PC-9 (cell line): Measurements from ENCODE around the gene VDR. TPM values are rescaled to one million over a fixed set of nuclear protein-coding genes. Genes with fewer than 3 reads are reported as not detected.

ENCODE experiments used
- BruUV-seq: library from RNA; stranded (reverse); fragments of 400-500 nt; replicated peaks from 2 replicates; lab custom pipeline; 2021; lab: Mats Ljungman, UMichigan
- CTCF ChIA-PET: fragments of 300-600 bp; sonication (Branson Sonifier 250); formaldehyde crosslinking; loops from one replicate; lab custom pipeline; 2022; ENCODE audit warnings: antibody characterized with exemption; lab: Charles Lee
- POLR2A ChIA-PET: fragments of 300-600 bp; sonication (Branson Sonifier 250); formaldehyde crosslinking; loops from one replicate; lab custom pipeline; 2022; ENCODE audit warnings: antibody characterized with exemption; ENCODE audit not compliant: unreplicated experiment; lab: Charles Lee
- DNase-seq, 2 experiments: peaks; one replicate each; pipeline versions ENCODE4 v3.0.0 to v3.0.0-alpha.2; 2015 to 2022; ENCODE audit warnings: mixed read lengths in 1 of 2
- H2AFZ ChIP-seq: fragments of 200-600 bp; sonication (generic); 2 replicates; pipeline ENCODE4 v1.8.1; 2017; ENCODE audit warnings: antibody characterized with exemption
- H3F3A ChIP-seq: fragments of 200-600 bp; sonication (generic); 2 replicates; pipeline ENCODE4 v1.8.1; 2017; ENCODE audit warnings: antibody characterized with exemption, mild to moderate bottlenecking, low read depth; ENCODE audit not compliant: insufficient read depth
- H3K27ac ChIP-seq: fragments of 200-600 bp; sonication (generic); 2 replicates; pipeline ENCODE4 v1.6.1; 2016; ENCODE audit warnings: mixed run types
- H3K27me3 ChIP-seq: fragments of 200-600 bp; sonication (generic); 2 replicates; pipeline ENCODE4 v1.6.1; 2016; ENCODE audit warnings: low read depth, mixed run types; ENCODE audit not compliant: insufficient read depth
- H3K36me3 ChIP-seq: fragments of 200-600 bp; sonication (generic); 2 replicates; pipeline ENCODE4 v1.6.1; 2016; ENCODE audit warnings: low read depth, mixed run types
- H3K4me1 ChIP-seq: fragments of 200-600 bp; sonication (generic); replicated peaks from 2 replicates; pipeline ENCODE4 v1.6.1; 2016; ENCODE audit warnings: mixed run types; ENCODE audit not compliant: insufficient read depth
- H3K4me2 ChIP-seq: fragments of 200-600 bp; sonication (generic); 2 replicates; pipeline ENCODE4 v1.6.1; 2017; ENCODE audit warnings: mixed run types
- H3K4me3 ChIP-seq: fragments of 200-600 bp; sonication (generic); 2 replicates; pipeline ENCODE4 v1.6.1; 2016; ENCODE audit warnings: mixed run types
- H3K79me2 ChIP-seq: fragments of 200-600 bp; sonication (generic); 2 replicates; pipeline ENCODE4 v1.6.1; 2017; ENCODE audit warnings: low read depth, mixed run types
- H3K9me2 ChIP-seq: fragments of 200-600 bp; sonication (generic); 2 replicates; pipeline ENCODE4 v1.8.1; 2017; ENCODE audit warnings: mild to moderate bottlenecking; ENCODE audit not compliant: insufficient read depth
- H3K9me3 ChIP-seq: fragments of 200-600 bp; sonication (generic); 2 replicates; pipeline ENCODE4 v1.8.1; 2016; ENCODE audit warnings: low read depth; ENCODE audit not compliant: insufficient read depth
- H4K20me1 ChIP-seq: fragments of 200-600 bp; sonication (generic); 2 replicates; pipeline ENCODE4 v1.8.1; 2017; ENCODE audit not compliant: insufficient read depth
- CTCF ChIP-seq: fragments of 200-600 bp; sonication (generic); conservative IDR thresholded peaks from 2 replicates; pipeline ENCODE4 v1.6.1; 2017; ENCODE audit warnings: mixed run types, antibody characterized with exemption, mild to moderate bottlenecking, moderate library complexity
- EZH2 ChIP-seq: fragments of 200-600 bp; sonication (generic); IDR thresholded peaks from 2 replicates; pipeline ENCODE4 v1.8.0; 2017; ENCODE audit warnings: antibody characterized with exemption, low read depth
- intact Hi-C: fragments of 100-400 bp; cut with micrococcal nuclease; formaldehyde crosslinking; loops from one replicate; pipeline ENCODE4 v1.10.0; 2022; ENCODE audit not compliant: unreplicated experiment
- total RNA-seq: library from RNA; stranded (reverse); gene quantifications from 2 replicates; pipeline ENCODE4 v1.2.3, GENCODE V29; 2021

The VDR gene
- total RNA-seq, 1 experiment from 2014 or later, result 12.3 TPM

- H3K9me3 ChIP-seq, result no peaks in the 10 kb centered on the region
- peaks cover 46% of the 10 kb centered on the region for H3K4me1 ChIP-seq
- intact Hi-C loops, result no loop called here
- peak in 1 of 2 experiments; percentile 63 for DNase-seq
- POLR2A ChIA-PET, result no interaction called here
- CTCF ChIA-PET, result no interaction called here
- BruUV-seq, result no TSS peak
- no peak for TF ChIP-seq CTCF
- no peak for TF ChIP-seq EZH2
- no peak overlapping the region for H2AFZ ChIP-seq
- H3K4me3 ChIP-seq, result no peak overlapping the region
- no peak overlapping the region for H3K27ac ChIP-seq
- H3F3A ChIP-seq, result peaks cover 17% of the 10 kb centered on the region
- H3K4me2 ChIP-seq, result no peak overlapping the region
- H3K36me3 ChIP-seq, result no peaks in the 10 kb centered on the region
- no peaks in the 10 kb centered on the region for H3K27me3 ChIP-seq
- H3K9me2 ChIP-seq, result no peaks in the 10 kb centered on the region
- H4K20me1 ChIP-seq, result no peaks in the 10 kb centered on the region
- no peaks in the 10 kb centered on the region for H3K79me2 ChIP-seq
Observed at GRCh38 chr12:47943623-47944340, 39.0 kb upstream of the VDR start.

GRCh38 chr12:47942614-47943225 is 37.9 kb upstream of the VDR start:
- intact Hi-C loops, result no loop called here
- BruUV-seq, result no TSS peak
- Histone ChIP-seq H3K4me2 (no peak overlapping the region), H2AFZ (no peak overlapping the region), H3F3A (peaks cover 23% of the 10 kb centered on the region), H3K79me2 (no peaks in the 10 kb centered on the region), H3K4me1 (peaks cover 55% of the 10 kb centered on the region), H4K20me1 (no peaks in the 10 kb centered on the region), H3K9me2 (no peaks in the 10 kb centered on the region), H3K9me3 (no peaks in the 10 kb centered on the region), H3K36me3 (no peaks in the 10 kb centered on the region), H3K27me3 (no peaks in the 10 kb centered on the region), H3K27ac (no peak overlapping the region), H3K4me3 (no peak overlapping the region)
- DNase-seq, result no peak
- TF ChIP-seq EZH2, result no peak
- no peak for TF ChIP-seq CTCF
- ChIA-PET CTCF (no interaction called here), POLR2A (no interaction called here)

- Histone ChIP-seq H3K27me3 (no peaks in the 10 kb centered on the region), H2AFZ (no peak overlapping the region), H3K4me3 (no peak overlapping the region), H3F3A (peaks cover 20% of the 10 kb centered on the region), H3K4me2 (no peak overlapping the region), H3K4me1 (peaks cover 52% of the 10 kb centered on the region), H3K9me2 (no peaks in the 10 kb centered on the region), H4K20me1 (no peaks in the 10 kb centered on the region), H3K36me3 (no peaks in the 10 kb centered on the region), H3K9me3 (no peaks in the 10 kb centered on the region), H3K27ac (no peak overlapping the region), H3K79me2 (no peaks in the 10 kb centered on the region)
- CTCF ChIA-PET, result no interaction called here
- no TSS peak for BruUV-seq
- POLR2A ChIA-PET, result no interaction called here
- DNase-seq, result no peak
- intact Hi-C loops, result no loop called here
- TF ChIP-seq EZH2 (no peak), CTCF (no peak)
Observed at GRCh38 chr12:47941871-47942613, 37.2 kb upstream of the VDR start.
